CD14-positive monocyte (primary cell): ENCODE results near the gene ZNF610. TPM values are rescaled to one million over a fixed set of nuclear protein-coding genes. Genes with fewer than 3 reads are reported as not detected.

Source experiments
- DNase-seq, 3 donors: peaks; one replicate each; pipeline ENCODE4 v3.0.0-alpha.2; 2011 to 2022
- H2AFZ ChIP-seq: 2 replicates; pipeline ENCODE4 v1.6.0; 2012; ENCODE audit warnings: mild to moderate bottlenecking, low read depth, low read length, inconsistent platforms; ENCODE audit not compliant: insufficient read depth, poor library complexity, severe bottlenecking
- H3K27ac ChIP-seq, 2 donors: 1 replicate in 1 of 2; 2 replicates in 1 of 2; pipeline ENCODE4 v1.5.1; 2012 to 2013; ENCODE audit warnings: low read length in 2 of 2, control low read depth in 1 of 2, inconsistent platforms in 1 of 2, low read depth in 1 of 2, mild to moderate bottlenecking in 1 of 2
- H3K27me3 ChIP-seq, 2 donors: one replicate each; pipeline versions ENCODE4 v1.6.0 to v1.6.1; 2011 to 2013; ENCODE audit warnings: low read length in 2 of 2; ENCODE audit not compliant: control insufficient read depth in 2 of 2, insufficient read depth in 2 of 2
- H3K36me3 ChIP-seq, 2 donors: replicated peaks in 1 of 2; 1 replicate in 1 of 2; 2 replicates in 1 of 2; pipeline versions ENCODE4 v1.5.1 to v1.6.1; 2012 to 2013; ENCODE audit warnings: low read length in 2 of 2, control low read depth in 1 of 2, inconsistent platforms in 1 of 2, mild to moderate bottlenecking in 1 of 2; ENCODE audit not compliant: insufficient read depth in 2 of 2, control insufficient read depth in 1 of 2
- H3K4me1 ChIP-seq, 2 donors: 1 replicate in 1 of 2; 2 replicates in 1 of 2; pipeline versions ENCODE4 v1.5.1 to v1.6.1; 2012 to 2013; ENCODE audit warnings: low read length in 2 of 2, control low read depth in 1 of 2, inconsistent platforms in 1 of 2, mild to moderate bottlenecking in 1 of 2, moderate library complexity in 1 of 2; ENCODE audit not compliant: insufficient read depth in 2 of 2, control insufficient read depth in 1 of 2
- H3K4me2 ChIP-seq: replicated peaks from 2 replicates; pipeline ENCODE3; 2012; ENCODE audit warnings: low read length, moderate library complexity, mild to moderate bottlenecking; ENCODE audit not compliant: poor library complexity, severe bottlenecking; ENCODE audit errors: extremely low read depth
- H3K4me3 ChIP-seq, 3 experiments: fragments of 200-600 bp in 1 of 3; sonication (generic) in 1 of 3; replicated peaks in 1 of 3; 1 replicate in 2 of 3; 2 replicates in 1 of 3; pipeline ENCODE4 v1.5.1; 2011 to 2013; ENCODE audit warnings: low read length in 3 of 3, mild to moderate bottlenecking in 3 of 3, control low read depth in 2 of 3, low read depth in 2 of 3, inconsistent platforms in 1 of 3, moderate library complexity in 1 of 3
- H3K79me2 ChIP-seq: 2 replicates; pipeline ENCODE4 v1.6.0; 2012; ENCODE audit warnings: mild to moderate bottlenecking, control low read depth, inconsistent platforms, low read length, moderate library complexity; ENCODE audit not compliant: insufficient read depth
- H3K9ac ChIP-seq: 2 replicates; pipeline ENCODE4 v1.6.0; 2017; ENCODE audit warnings: low read length, mild to moderate bottlenecking; ENCODE audit not compliant: insufficient read depth, poor library complexity, severe bottlenecking
- H3K9me3 ChIP-seq, 2 donors: replicated peaks in 1 of 2; 1 replicate in 1 of 2; 2 replicates in 1 of 2; pipeline versions ENCODE4 v1.5.1 to v1.6.1; 2012 to 2013; ENCODE audit warnings: low read length in 2 of 2, control low read depth in 1 of 2; ENCODE audit not compliant: control insufficient read depth in 1 of 2, insufficient read depth in 1 of 2
- H4K20me1 ChIP-seq: 2 replicates; pipeline ENCODE4 v1.6.0; 2012; ENCODE audit warnings: mild to moderate bottlenecking, low read length, control low read depth, moderate library complexity; ENCODE audit not compliant: insufficient read depth
- H3K27ac Mint-ChIP-seq, 7 donors: one replicate each; pipeline ENCODE4 v1.8.0; 2020; ENCODE audit warnings: mild to moderate bottlenecking in 7 of 7, mixed read lengths in 7 of 7, moderate library complexity in 6 of 7, inconsistent platforms in 2 of 7
- H3K27me3 Mint-ChIP-seq, 3 donors: one replicate each; pipeline ENCODE4 v1.8.0; 2021 to 2022; ENCODE audit warnings: low read depth in 3 of 3, mild to moderate bottlenecking in 3 of 3, mixed read lengths in 3 of 3, moderate library complexity in 3 of 3, inconsistent platforms in 1 of 3
- H3K36me3 Mint-ChIP-seq, 2 donors: one replicate each; pipeline ENCODE4 v1.8.0; 2020; ENCODE audit warnings: mixed read lengths in 2 of 2, inconsistent platforms in 1 of 2, mild to moderate bottlenecking in 1 of 2
- H3K4me1 Mint-ChIP-seq: one replicate; pipeline ENCODE4 v1.8.0; 2020; ENCODE audit warnings: mild to moderate bottlenecking, mixed read lengths
- H3K4me3 Mint-ChIP-seq, 2 donors: one replicate each; pipeline ENCODE4 v1.8.0; 2020; ENCODE audit warnings: mild to moderate bottlenecking in 2 of 2, mixed read lengths in 2 of 2, moderate library complexity in 1 of 2
- H3K9me3 Mint-ChIP-seq, 7 donors: one replicate each; pipeline ENCODE4 v1.8.0; 2020 to 2022; ENCODE audit warnings: mixed read lengths in 7 of 7, mild to moderate bottlenecking in 6 of 7, moderate library complexity in 6 of 7, inconsistent platforms in 2 of 7
- CTCF ChIP-seq: fragments of 200-600 bp; IDR thresholded peaks from one replicate; pipeline ENCODE4 v1.8.0; 2022; ENCODE audit warnings: antibody characterized with exemption, mild to moderate bottlenecking
- WGBS: methylation state at CpG from one replicate; pipeline ENCODE4 v1.1.5; 2013; ENCODE audit warnings: missing lambda C conversion rate; ENCODE audit not compliant: insufficient coverage; 5-methylcytosine and 5-hydroxymethylcytosine counted together
- intact Hi-C, 2 donors: fragments of 100-400 bp; cut with micrococcal nuclease; formaldehyde crosslinking; loops; one replicate each; pipeline versions ENCODE4 v1.15.0 to v1.15.1; 2023
- polyA plus RNA-seq, 3 donors: library from polyadenylated mRNA; depleted of rRNA in 1 of 3; unstranded in 2 of 3; stranded (reverse) in 1 of 3; fragments of 300-500 nt in 2 of 3; fragments of >200 nt in 1 of 3; fragmentation: Illumina TruSeq in 2 of 3; gene quantifications; 1 replicate in 2 of 3; 2 replicates in 1 of 3; pipeline ENCODE4 v1.2.3, GENCODE V29; 2012 to 2021

Gene ZNF610
- polyA plus RNA-seq, 3 donors, result not detected

GRCh38 chr19:52351512-52351911 lies 15.5 kb downstream of the ZNF610 start:
- 80% methylated on average over 9 of the region's 9 CpGs for WGBS
- Mint-ChIP-seq H3K9me3 (peaks cover 51 to 89% (median 79%) of the 10 kb centered on the region in 7 donors), H3K36me3 (peaks cover 0 to 15% of the 10 kb centered on the region in 2 donors), H3K4me1 (no peaks in the 10 kb centered on the region), H3K27me3 (peaks cover 0 to 2% (median 2%) of the 10 kb centered on the region in 3 donors), H3K27ac (no peak overlapping the region), H3K4me3 (no peak overlapping the region)
- DNase-seq, result no peak
- Histone ChIP-seq H3K9ac (no peak overlapping the region), H3K27me3 (no peaks in the 10 kb centered on the region), H3K27ac (no peak overlapping the region), H2AFZ (no peak overlapping the region), H3K36me3 (no peaks in the 10 kb centered on the region), H3K79me2 (no peaks in the 10 kb centered on the region), H3K4me1 (no peaks in the 10 kb centered on the region), H3K4me3 (no peak overlapping the region), H4K20me1 (no peaks in the 10 kb centered on the region), H3K4me2 (no peak overlapping the region), H3K9me3 (peaks cover 84 to 95% of the 10 kb centered on the region in 2 donors)
- intact Hi-C loops, result no loop called here
- TF ChIP-seq CTCF, result no peak

GRCh38 chr19:52366414-52366824 lies 30.4 kb downstream of the ZNF610 start:
- H3K9ac ChIP-seq, result no peak overlapping the region
- H4K20me1 ChIP-seq, result no peaks in the 10 kb centered on the region
- H3K27ac ChIP-seq, result no peak overlapping the region
- H3K4me1 ChIP-seq, result peaks cover 8 to 10% of the 10 kb centered on the region in 2 donors
- peaks cover 3% of the 10 kb centered on the region in 2 donors for H3K36me3 Mint-ChIP-seq
- no peak overlapping the region for H3K4me2 ChIP-seq
- peaks cover 13% of the 10 kb centered on the region for H3K4me1 Mint-ChIP-seq
- no peak overlapping the region for H3K4me3 Mint-ChIP-seq
- intact Hi-C loops, result no loop called here
- peaks cover 0 to 5% (median 0%) of the 10 kb centered on the region in 3 donors for H3K27me3 Mint-ChIP-seq
- no peaks in the 10 kb centered on the region for H3K27me3 ChIP-seq
- peaks cover 52 to 96% (median 90%) of the 10 kb centered on the region in 7 donors for H3K9me3 Mint-ChIP-seq
- peaks cover 71 to 76% of the 10 kb centered on the region in 2 donors for H3K9me3 ChIP-seq
- H3K27ac Mint-ChIP-seq, result no peak overlapping the region
- peak overlapping the region in 1 of 3 experiments; percentile 2 for H3K4me3 ChIP-seq
- no peak for DNase-seq
- H3K36me3 ChIP-seq, result peaks cover 0 to 9% of the 10 kb centered on the region in 2 donors
- no peak overlapping the region for H2AFZ ChIP-seq
- no peaks in the 10 kb centered on the region for H3K79me2 ChIP-seq
- no CpG with 5 or more reads among the region's 8 CpGs for WGBS
- TF ChIP-seq CTCF, result no peak
